Measurements from ENCODE around the gene RRP15. TPM values are rescaled to one million over a fixed set of nuclear protein-coding genes. Genes with fewer than 3 reads are reported as not detected.

RRP15 gene
- total RNA-seq, 2 experiments from 2014 or later = 10.5 to 15.2 TPM

DNA sequence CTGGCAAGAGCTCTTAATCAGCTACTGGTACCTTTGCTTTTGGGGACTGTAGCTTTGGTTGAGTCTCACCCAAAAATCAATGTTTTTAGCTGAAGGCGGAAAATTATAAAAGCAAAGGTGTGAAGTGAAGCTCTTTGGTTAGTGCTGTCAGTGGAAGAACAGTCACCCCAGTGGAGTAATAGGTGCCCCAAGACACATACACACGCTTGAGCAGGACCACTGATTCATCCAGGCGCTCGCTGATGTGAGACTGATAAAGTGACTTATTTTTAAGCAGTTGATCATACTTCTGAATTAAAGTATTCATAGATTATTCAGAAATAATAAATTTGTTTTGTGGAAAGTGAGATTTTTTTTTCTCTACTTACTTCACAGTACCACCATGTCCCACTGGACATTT lies 97.2 kb downstream of the RRP15 start:
- H3K9me3 Mint-ChIP-seq = no peaks in the 10 kb centered on the region

DNA sequence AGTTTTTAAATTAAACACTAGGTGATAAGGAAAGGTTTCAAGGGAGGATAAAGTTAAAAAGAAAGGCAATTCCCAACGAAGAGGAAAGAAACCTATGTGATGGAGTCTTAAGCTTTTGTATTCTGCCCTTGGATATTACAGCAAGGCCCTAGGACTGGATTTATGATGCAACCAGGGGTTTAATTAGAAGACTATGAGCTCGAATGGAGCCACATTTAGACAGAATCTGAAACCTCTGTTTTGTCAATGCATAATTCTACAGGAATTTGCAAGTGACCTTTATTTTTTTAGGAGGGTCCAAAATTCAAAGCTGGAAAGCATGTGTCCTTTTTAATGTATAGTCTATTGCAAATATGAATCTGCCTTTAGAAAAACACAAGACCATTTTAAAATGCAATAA lies 98.0 kb downstream of the RRP15 start:
- POLR2A ChIA-PET = no interaction called here
- peaks cover 0 to 7% of the 10 kb centered on the region in 2 experiments for H3K27me3 ChIP-seq (ENCODE audit: control insufficient read depth in 1 of 2, insufficient read depth in 2 of 2, low read length in 2 of 2)

More for the DNA sequence above, 97.2 kb downstream of the RRP15 start:
- no peaks in the 10 kb centered on the region for H3K36me3 Mint-ChIP-seq (ENCODE audit: low read depth)
- Histone ChIP-seq H3K9me3 (ENCODE audit: control insufficient read depth in 1 of 2, insufficient read depth in 1 of 2, low read length in 2 of 2) (no peaks in the 10 kb centered on the region), H3K27ac (ENCODE audit: low read depth in 1 of 2, low read length in 2 of 2) (no peak overlapping the region), H3K4me1 (ENCODE audit: insufficient read depth, low read length) (no peaks in the 10 kb centered on the region), H3K4me3 (ENCODE audit: low read length) (no peak overlapping the region), H3K36me3 (ENCODE audit: insufficient read depth, low read length) (no peaks in the 10 kb centered on the region), H3K27me3 (ENCODE audit: control insufficient read depth in 1 of 2, insufficient read depth in 2 of 2, low read length in 2 of 2) (peaks cover 0 to 7% of the 10 kb centered on the region in 2 experiments)
- intact Hi-C loops (cut with DNase I, micrococcal nuclease) = no loop called here
- H3K4me3 Mint-ChIP-seq = no peak overlapping the region
- no peak overlapping the region for H3K27ac Mint-ChIP-seq
- TF ChIP-seq, protein P1, sequence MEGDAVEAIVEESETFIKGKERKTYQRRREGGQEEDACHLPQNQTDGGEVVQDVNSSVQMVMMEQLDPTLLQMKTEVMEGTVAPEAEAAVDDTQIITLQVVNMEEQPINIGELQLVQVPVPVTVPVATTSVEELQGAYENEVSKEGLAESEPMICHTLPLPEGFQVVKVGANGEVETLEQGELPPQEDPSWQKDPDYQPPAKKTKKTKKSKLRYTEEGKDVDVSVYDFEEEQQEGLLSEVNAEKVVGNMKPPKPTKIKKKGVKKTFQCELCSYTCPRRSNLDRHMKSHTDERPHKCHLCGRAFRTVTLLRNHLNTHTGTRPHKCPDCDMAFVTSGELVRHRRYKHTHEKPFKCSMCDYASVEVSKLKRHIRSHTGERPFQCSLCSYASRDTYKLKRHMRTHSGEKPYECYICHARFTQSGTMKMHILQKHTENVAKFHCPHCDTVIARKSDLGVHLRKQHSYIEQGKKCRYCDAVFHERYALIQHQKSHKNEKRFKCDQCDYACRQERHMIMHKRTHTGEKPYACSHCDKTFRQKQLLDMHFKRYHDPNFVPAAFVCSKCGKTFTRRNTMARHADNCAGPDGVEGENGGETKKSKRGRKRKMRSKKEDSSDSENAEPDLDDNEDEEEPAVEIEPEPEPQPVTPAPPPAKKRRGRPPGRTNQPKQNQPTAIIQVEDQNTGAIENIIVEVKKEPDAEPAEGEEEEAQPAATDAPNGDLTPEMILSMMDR (IDR thresholded peaks at IDR 0.05) = no peak
- ATAC-seq (ENCODE audit: poor library complexity) (no peak), DNase-seq (no peak)
- H3K4me1 Mint-ChIP-seq (ENCODE audit: low read depth) = peaks cover 4% of the 10 kb centered on the region
- ChIA-PET POLR2A (no interaction called here), CTCF (no interaction called here)
- H3K27me3 Mint-ChIP-seq = peaks cover 46% of the 10 kb centered on the region

DNA sequence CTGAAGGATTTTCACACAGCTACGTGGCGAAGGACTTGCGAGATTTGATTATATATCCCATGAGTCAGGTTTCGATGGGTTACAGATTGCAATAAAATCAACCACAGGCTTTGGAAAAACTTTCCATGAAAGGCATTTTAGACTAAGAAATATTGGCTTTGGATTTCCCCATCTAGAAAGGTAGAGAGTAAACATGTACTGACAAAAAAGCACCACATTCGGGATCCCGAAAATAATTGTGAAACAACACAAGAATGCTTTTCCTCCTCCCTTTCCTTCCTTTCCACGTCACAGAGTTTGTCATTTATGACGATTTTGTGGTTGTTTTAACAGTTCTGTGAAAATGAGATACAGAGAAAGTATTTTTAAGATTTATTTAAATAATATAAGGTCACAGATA lies 98.6 kb downstream of the RRP15 start:
- Histone ChIP-seq H3K4me3 (ENCODE audit: low read length) (no peak overlapping the region), H3K36me3 (ENCODE audit: insufficient read depth, low read length) (no peaks in the 10 kb centered on the region), H3K9me3 (ENCODE audit: control insufficient read depth in 1 of 2, insufficient read depth in 1 of 2, low read length in 2 of 2) (no peaks in the 10 kb centered on the region), H3K27me3 (ENCODE audit: control insufficient read depth in 1 of 2, insufficient read depth in 2 of 2, low read length in 2 of 2) (peaks cover 0 to 7% of the 10 kb centered on the region in 2 experiments), H3K4me1 (ENCODE audit: insufficient read depth, low read length) (no peaks in the 10 kb centered on the region), H3K27ac (ENCODE audit: low read depth in 1 of 2, low read length in 2 of 2) (no peak overlapping the region)
- Mint-ChIP-seq H3K9me3 (no peaks in the 10 kb centered on the region), H3K27ac (no peak overlapping the region), H3K36me3 (ENCODE audit: low read depth) (no peaks in the 10 kb centered on the region), H3K4me3 (no peak overlapping the region), H3K27me3 (peaks cover 48% of the 10 kb centered on the region), H3K4me1 (ENCODE audit: low read depth) (no peaks in the 10 kb centered on the region)
- CTCF ChIA-PET = no interaction called here
- ATAC-seq (ENCODE audit: poor library complexity) (no peak), DNase-seq (no peak)
- POLR2A ChIA-PET = no interaction called here
- intact Hi-C loops (cut with DNase I, micrococcal nuclease) = no loop called here
- TF ChIP-seq, protein P1 (IDR thresholded peaks at IDR 0.05) = no peak

More for the DNA sequence above, 98.0 kb downstream of the RRP15 start:
- Mint-ChIP-seq H3K36me3 (ENCODE audit: low read depth) (no peaks in the 10 kb centered on the region), H3K4me1 (ENCODE audit: low read depth) (no peaks in the 10 kb centered on the region), H3K27ac (no peak overlapping the region), H3K27me3 (peaks cover 46% of the 10 kb centered on the region), H3K4me3 (no peak overlapping the region), H3K9me3 (no peaks in the 10 kb centered on the region)
- Histone ChIP-seq H3K4me1 (ENCODE audit: insufficient read depth, low read length) (no peaks in the 10 kb centered on the region), H3K4me3 (ENCODE audit: low read length) (no peak overlapping the region), H3K27ac (ENCODE audit: low read depth in 1 of 2, low read length in 2 of 2) (no peak overlapping the region), H3K9me3 (ENCODE audit: control insufficient read depth in 1 of 2, insufficient read depth in 1 of 2, low read length in 2 of 2) (no peaks in the 10 kb centered on the region), H3K36me3 (ENCODE audit: insufficient read depth, low read length) (no peaks in the 10 kb centered on the region)
- ATAC-seq (ENCODE audit: poor library complexity) (no peak), DNase-seq (no peak)
- CTCF ChIA-PET = no interaction called here
- intact Hi-C loops (cut with DNase I, micrococcal nuclease) = no loop called here
- TF ChIP-seq, protein P1 (IDR thresholded peaks at IDR 0.05) = no peak
